ENCODE data around the gene ODAPH. TPM values are rescaled to one million over a fixed set of nuclear protein-coding genes. Genes with fewer than 3 reads are reported as not detected.
"Not testable (repeated sequence)": the region's sequence is repeated elsewhere in the genome, so short reads cannot be mapped to it uniquely, and the experiment has no call there.

The ODAPH gene
- total RNA-seq, 2 experiments from 2014 or later: not detected

DNA sequence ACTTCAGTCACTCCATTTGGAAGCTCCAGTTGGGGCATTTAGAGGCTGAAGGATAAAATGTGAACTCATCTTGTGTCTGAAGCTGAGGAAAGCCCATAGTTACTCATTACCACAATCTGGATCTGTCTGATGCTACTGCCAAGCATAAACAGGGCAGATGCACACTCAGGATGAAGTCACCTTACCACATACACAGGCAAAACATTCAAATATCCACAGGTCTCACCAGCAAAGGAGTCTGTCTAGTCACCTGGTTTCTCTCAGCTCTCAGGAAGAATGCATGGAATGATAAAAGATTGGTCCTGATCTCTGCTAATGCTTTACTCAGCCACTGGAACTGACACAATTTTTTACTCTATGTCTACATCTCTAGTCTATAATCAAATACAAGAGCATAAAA lies 13.0 kb upstream of the ODAPH start:
- POLR2A ChIA-PET: no interaction called here

DNA sequence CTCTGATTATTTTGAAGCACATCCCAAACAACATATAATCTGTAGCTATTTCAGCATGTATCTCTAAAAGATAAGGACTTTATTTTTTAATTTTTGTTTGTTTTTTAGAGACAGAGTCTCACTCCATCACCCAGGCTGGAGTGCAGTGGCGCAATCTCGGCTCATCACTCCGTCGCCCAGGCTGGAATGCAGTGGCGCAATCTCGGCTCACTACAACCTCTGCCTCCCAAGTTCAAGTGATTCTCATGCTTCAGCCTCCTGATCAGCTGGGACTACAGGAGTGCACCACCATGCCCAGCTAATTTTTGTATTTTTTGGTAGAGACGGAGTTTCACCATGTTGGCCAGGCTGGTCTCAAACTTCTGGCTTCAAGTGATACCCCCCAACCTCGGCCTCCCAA lies 11.6 kb upstream of the ODAPH start:
- POLR2A ChIA-PET, CTCF ChIA-PET: not testable (repeated sequence)

More for the DNA sequence above, 13.0 kb upstream of the ODAPH start:
- CTCF ChIA-PET: interaction anchor here (0.7 kb wide), 1 partner anchor 39 kb away, joined by 3 read pairs; no protein-coding TSS in a partner anchor

GRCh38 chr4:75544870-75545269 lies 11.0 kb upstream of the ODAPH start:
- ChIA-PET CTCF (no interaction called here), POLR2A (no interaction called here)

DNA sequence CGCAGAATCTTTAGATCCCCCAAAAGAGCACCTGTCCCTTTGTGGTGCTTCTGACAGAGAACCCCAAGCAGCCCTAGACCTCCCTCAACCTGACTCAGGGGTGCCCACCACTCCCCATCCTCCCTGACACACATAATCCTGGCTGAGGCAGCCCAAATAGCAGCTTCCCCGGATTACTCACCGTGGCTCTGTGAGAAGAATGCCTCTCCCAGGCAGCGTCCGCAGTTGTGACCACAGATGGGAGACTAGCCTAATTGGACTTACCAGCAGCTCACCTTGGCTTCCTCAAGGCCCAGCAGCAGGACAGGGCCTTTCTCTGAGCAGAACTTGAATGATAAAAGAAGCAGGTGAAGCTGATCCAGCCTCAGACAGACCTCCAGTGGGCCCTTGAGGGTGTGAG lies 10.3 kb upstream of the ODAPH start:
- CTCF ChIA-PET: no interaction called here
- POLR2A ChIA-PET: no interaction called here

- POLR2A ChIA-PET: interaction anchor here (0.7 kb wide), 1 partner anchor 9 kb away, joined by 8 read pairs; no protein-coding TSS in a partner anchor
- CTCF ChIA-PET: interaction anchor here (0.7 kb wide), 2 partner anchors 258 to 300 kb away, joined by 3 to 7 read pairs; no protein-coding TSS in a partner anchor
Measured at GRCh38 chr4:75547647-75548387, 8.0 kb upstream of the ODAPH start.

GRCh38 chr4:75549019-75549418 lies 6.8 kb upstream of the ODAPH start:
- CTCF ChIA-PET: no interaction called here
- POLR2A ChIA-PET: no interaction called here

- ChIA-PET CTCF (no interaction called here), POLR2A (no interaction called here)
Measured at GRCh38 chr4:75552452-75552851, 3.4 kb upstream of the ODAPH start.

GRCh38 chr4:75557696-75558095 lies 1.8 kb downstream of the ODAPH start:
- ChIA-PET CTCF (interaction anchor here (0.6 to 1.0 kb wide), 3 partner anchors 9 to 33 kb away, joined by 3 to 4 read pairs (median 3); no protein-coding TSS in a partner anchor), POLR2A (no interaction called here)

DNA sequence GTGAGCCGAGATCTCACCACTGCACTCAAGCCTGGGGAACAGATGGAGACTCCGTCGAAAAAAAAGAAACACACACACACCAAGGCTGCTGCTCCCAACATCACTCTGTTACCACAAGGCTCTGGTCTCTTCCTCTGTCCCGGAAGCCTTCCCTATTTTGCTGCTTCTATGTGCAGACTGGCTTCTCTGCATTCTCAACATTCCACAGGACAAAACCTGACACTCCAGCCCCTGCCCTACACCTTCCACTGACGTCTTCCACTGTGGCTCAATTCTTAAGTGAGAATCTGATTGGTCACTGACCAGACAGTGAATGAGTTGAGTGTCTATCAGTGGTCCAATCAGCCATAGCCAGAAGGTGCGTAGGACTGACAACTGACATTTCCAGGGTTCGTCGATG lies 5.9 kb downstream of the ODAPH start:
- CTCF ChIA-PET: no interaction called here
- POLR2A ChIA-PET: no interaction called here

GRCh38 chr4:75564023-75564422 lies 8.2 kb downstream of the ODAPH start:
- ChIA-PET POLR2A (no interaction called here), CTCF (no interaction called here)

GRCh38 chr4:75565481-75565880 lies 9.6 kb downstream of the ODAPH start:
- ChIA-PET POLR2A (no interaction called here), CTCF (no interaction called here)

- ChIA-PET CTCF (interaction anchor here (1.8 kb wide), 1 partner anchor 9 kb away, joined by 3 read pairs; no protein-coding TSS in a partner anchor), POLR2A (no interaction called here)
Measured at GRCh38 chr4:75566911-75567310, 11.0 kb downstream of the ODAPH start.

GRCh38 chr4:75567725-75568124 lies 11.9 kb downstream of the ODAPH start:
- ChIA-PET POLR2A (no interaction called here), CTCF (interaction anchor here (0.7 to 1.8 kb wide), 2 partner anchors 10 kb away, joined by 3 read pairs; no protein-coding TSS in a partner anchor)

DNA sequence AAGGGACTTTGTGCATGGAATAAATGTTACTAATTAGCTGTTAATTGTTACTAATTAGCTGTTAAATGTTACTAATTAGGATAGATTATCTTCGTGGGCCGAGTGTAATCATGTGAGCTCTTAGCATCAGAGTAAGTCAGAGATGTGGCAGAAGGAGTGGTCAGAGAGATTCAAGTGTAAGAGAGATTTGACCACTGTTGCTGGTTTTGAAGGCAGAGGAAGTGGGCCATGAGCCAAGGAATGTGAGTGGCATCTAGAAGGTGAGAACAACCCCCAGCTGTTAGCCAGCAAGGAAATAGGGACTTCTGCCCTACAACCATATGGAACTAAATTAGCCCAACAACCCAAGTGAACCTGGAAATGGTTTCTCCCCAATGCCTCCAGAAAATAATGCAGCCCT lies 28.2 kb downstream of the ODAPH start:
- ChIA-PET CTCF (no interaction called here), POLR2A (no interaction called here)

- ChIA-PET CTCF (no interaction called here), POLR2A (no interaction called here)
Measured at GRCh38 chr4:75593393-75593792, 37.5 kb downstream of the ODAPH start.

GRCh38 chr4:75596061-75596460 lies 40.2 kb downstream of the ODAPH start:
- POLR2A ChIA-PET: interaction anchor here (0.5 kb wide), 1 partner anchor 45 kb away, joined by 3 read pairs; no protein-coding TSS in a partner anchor
- CTCF ChIA-PET: interaction anchor here (0.6 kb wide), 1 partner anchor 356 kb away, joined by 4 read pairs; no protein-coding TSS in a partner anchor

GRCh38 chr4:75598390-75598789 lies 42.5 kb downstream of the ODAPH start:
- CTCF ChIA-PET: no interaction called here
- POLR2A ChIA-PET: no interaction called here

- ChIA-PET POLR2A (no interaction called here), CTCF (no interaction called here)
Measured at GRCh38 chr4:75599647-75600046, 43.8 kb downstream of the ODAPH start.

GRCh38 chr4:75605928-75606327 lies 50.1 kb downstream of the ODAPH start:
- CTCF ChIA-PET: interaction anchor here (0.6 kb wide), 1 partner anchor 289 kb away, joined by 3 read pairs; no protein-coding TSS in a partner anchor
- POLR2A ChIA-PET: no interaction called here

DNA sequence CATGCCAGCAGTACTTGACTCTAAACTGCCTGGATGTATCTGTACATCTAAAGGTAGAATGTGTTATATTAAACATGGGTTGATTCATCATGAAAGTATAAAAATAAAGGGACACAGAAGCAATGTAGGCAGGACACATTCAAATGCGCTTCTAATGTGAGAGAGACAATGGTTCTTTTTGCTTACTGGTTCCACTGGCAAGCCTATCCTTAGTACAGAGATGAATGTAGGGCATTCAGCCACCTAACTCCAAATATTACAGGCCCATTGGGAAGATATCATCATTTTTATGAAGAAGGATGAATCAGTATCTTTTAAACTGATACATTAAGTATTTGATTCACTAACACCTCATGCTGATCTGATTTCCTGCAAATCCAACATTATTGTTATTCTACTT lies 56.4 kb downstream of the ODAPH start:
- CTCF ChIA-PET: interaction anchor here (0.6 kb wide), 1 partner anchor 9 kb away, joined by 3 read pairs; no protein-coding TSS in a partner anchor
- POLR2A ChIA-PET: no interaction called here

Measured in activated CD8-positive, alpha-beta memory T cell treated with anti-CD3 and anti-CD28 coated beads for 36 hours (primary cell).